MM.1S (cell line): ENCODE measurements around the gene ZNF575.

Source experiments
- DNase-seq: peaks from one replicate; pipeline ENCODE4 v3.0.0-alpha.2; 2015
- H2AFZ ChIP-seq: fragments of 300-600 bp; sonication (generic); 2 replicates; pipeline ENCODE4 v1.6.0; 2016; ENCODE audit warnings: antibody characterized with exemption, low read length
- H3F3A ChIP-seq: fragments of 300-600 bp; sonication (generic); 2 replicates; pipeline ENCODE4 v1.6.1; 2016; ENCODE audit warnings: mild to moderate bottlenecking, antibody characterized with exemption, low read length, moderate library complexity, mixed read lengths; ENCODE audit not compliant: insufficient read depth
- H3K27ac ChIP-seq: fragments of 300-600 bp; sonication (generic); 2 replicates; pipeline ENCODE4 v1.5.1; 2016; ENCODE audit warnings: mild to moderate bottlenecking, low read length
- H3K27me3 ChIP-seq: fragments of 300-600 bp; sonication (generic); replicated peaks from 2 replicates; pipeline ENCODE4 v1.6.0; 2016; ENCODE audit warnings: low read length; ENCODE audit not compliant: insufficient read depth
- H3K36me3 ChIP-seq: fragments of 300-600 bp; sonication (generic); replicated peaks from 2 replicates; pipeline ENCODE4 v1.6.1; 2016; ENCODE audit warnings: mild to moderate bottlenecking, low read length, mixed read lengths; ENCODE audit not compliant: insufficient read depth
- H3K4me1 ChIP-seq: fragments of 300-600 bp; sonication (generic); 2 replicates; pipeline ENCODE4 v1.6.1; 2016; ENCODE audit warnings: low read length, mixed read lengths
- H3K4me2 ChIP-seq: fragments of 300-600 bp; sonication (generic); 2 replicates; pipeline ENCODE4 v1.6.0; 2016; ENCODE audit warnings: low read depth, low read length
- H3K4me3 ChIP-seq: fragments of 300-600 bp; sonication (generic); 2 replicates; pipeline ENCODE4 v1.5.1; 2016; ENCODE audit warnings: low read length, mixed read lengths
- H3K79me2 ChIP-seq: fragments of 300-600 bp; sonication (generic); 2 replicates; pipeline ENCODE4 v1.6.1; 2016; ENCODE audit warnings: mixed run types, low read length, mixed read lengths
- H3K9ac ChIP-seq: fragments of 300-600 bp; sonication (generic); 2 replicates; pipeline ENCODE4 v1.6.1; 2016; ENCODE audit warnings: low read length, mixed read lengths
- H3K9me2 ChIP-seq: fragments of 300-600 bp; sonication (generic); replicated peaks from 2 replicates; pipeline ENCODE4 v1.6.1; 2016; ENCODE audit warnings: mild to moderate bottlenecking, low read length, mixed read lengths; ENCODE audit not compliant: insufficient read depth
- H3K9me3 ChIP-seq: fragments of 300-600 bp; sonication (generic); replicated peaks from 2 replicates; pipeline ENCODE4 v1.6.1; 2016; ENCODE audit warnings: mild to moderate bottlenecking, low read length, mixed read lengths; ENCODE audit not compliant: insufficient read depth
- H4K20me1 ChIP-seq: fragments of 300-600 bp; sonication (generic); 2 replicates; pipeline ENCODE4 v1.6.1; 2016; ENCODE audit warnings: mild to moderate bottlenecking, low read length, moderate library complexity, mixed read lengths; ENCODE audit not compliant: insufficient read depth
- EZH2 ChIP-seq: fragments of 300-600 bp; sonication (generic); optimal IDR thresholded peaks from 2 replicates; pipeline ENCODE3; 2017; ENCODE audit warnings: low read depth, mild to moderate bottlenecking, antibody characterized with exemption, low read length, mixed read lengths
- EZH2phosphoT487 ChIP-seq: fragments of 300-600 bp; sonication (generic); IDR thresholded peaks from 2 replicates; pipeline ENCODE4 v1.6.1; 2018; ENCODE audit warnings: antibody characterized with exemption, low read length
- TF ChIP-seq, protein P1 (sequence below): fragments of 300-600 bp; sonication (generic); IDR thresholded peaks from 2 replicates; pipeline ENCODE4 v1.5.1; 2016; ENCODE audit warnings: antibody characterized with exemption, low read length, mixed read lengths

Gene ZNF575

DNA sequence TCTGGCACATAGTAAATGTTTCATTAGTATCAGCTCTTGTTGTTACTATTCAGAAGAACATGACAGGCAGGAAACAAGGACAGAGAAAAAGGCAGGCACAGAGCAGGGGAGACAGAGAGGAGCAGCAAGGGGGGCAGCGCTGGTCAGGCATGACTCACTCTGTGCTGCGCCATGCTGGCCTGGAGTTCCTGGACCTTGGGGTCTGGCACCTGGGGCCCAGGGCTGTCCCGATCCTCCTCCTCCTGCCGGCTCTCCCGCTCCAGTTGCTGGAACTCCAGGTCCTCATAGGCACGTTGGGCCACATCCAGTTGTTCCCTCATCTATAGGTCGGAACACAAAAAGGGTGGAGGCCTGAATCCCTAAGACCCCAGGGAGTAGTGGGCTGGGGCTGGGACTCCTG lies 36.0 kb upstream of the ZNF575 start:
- no peaks in the 10 kb centered on the region for H3K36me3 ChIP-seq
- no peak for TF ChIP-seq EZH2
- TF ChIP-seq, protein P1, sequence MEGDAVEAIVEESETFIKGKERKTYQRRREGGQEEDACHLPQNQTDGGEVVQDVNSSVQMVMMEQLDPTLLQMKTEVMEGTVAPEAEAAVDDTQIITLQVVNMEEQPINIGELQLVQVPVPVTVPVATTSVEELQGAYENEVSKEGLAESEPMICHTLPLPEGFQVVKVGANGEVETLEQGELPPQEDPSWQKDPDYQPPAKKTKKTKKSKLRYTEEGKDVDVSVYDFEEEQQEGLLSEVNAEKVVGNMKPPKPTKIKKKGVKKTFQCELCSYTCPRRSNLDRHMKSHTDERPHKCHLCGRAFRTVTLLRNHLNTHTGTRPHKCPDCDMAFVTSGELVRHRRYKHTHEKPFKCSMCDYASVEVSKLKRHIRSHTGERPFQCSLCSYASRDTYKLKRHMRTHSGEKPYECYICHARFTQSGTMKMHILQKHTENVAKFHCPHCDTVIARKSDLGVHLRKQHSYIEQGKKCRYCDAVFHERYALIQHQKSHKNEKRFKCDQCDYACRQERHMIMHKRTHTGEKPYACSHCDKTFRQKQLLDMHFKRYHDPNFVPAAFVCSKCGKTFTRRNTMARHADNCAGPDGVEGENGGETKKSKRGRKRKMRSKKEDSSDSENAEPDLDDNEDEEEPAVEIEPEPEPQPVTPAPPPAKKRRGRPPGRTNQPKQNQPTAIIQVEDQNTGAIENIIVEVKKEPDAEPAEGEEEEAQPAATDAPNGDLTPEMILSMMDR: no peak
- no peak for TF ChIP-seq EZH2phosphoT487
- no peak overlapping the region for H3K4me3 ChIP-seq
- no peaks in the 10 kb centered on the region for H3K27me3 ChIP-seq
- H3K4me1 ChIP-seq: no peaks in the 10 kb centered on the region
- H3K9ac ChIP-seq: no peak overlapping the region
- no peak for DNase-seq
- H3K27ac ChIP-seq: no peak overlapping the region
- no peaks in the 10 kb centered on the region for H4K20me1 ChIP-seq
- H3K79me2 ChIP-seq: no peaks in the 10 kb centered on the region
- no peaks in the 10 kb centered on the region for H3F3A ChIP-seq
- H3K4me2 ChIP-seq: no peak overlapping the region
- H2AFZ ChIP-seq: no peak overlapping the region
- no peaks in the 10 kb centered on the region for H3K9me3 ChIP-seq
- H3K9me2 ChIP-seq: no peaks in the 10 kb centered on the region

DNA sequence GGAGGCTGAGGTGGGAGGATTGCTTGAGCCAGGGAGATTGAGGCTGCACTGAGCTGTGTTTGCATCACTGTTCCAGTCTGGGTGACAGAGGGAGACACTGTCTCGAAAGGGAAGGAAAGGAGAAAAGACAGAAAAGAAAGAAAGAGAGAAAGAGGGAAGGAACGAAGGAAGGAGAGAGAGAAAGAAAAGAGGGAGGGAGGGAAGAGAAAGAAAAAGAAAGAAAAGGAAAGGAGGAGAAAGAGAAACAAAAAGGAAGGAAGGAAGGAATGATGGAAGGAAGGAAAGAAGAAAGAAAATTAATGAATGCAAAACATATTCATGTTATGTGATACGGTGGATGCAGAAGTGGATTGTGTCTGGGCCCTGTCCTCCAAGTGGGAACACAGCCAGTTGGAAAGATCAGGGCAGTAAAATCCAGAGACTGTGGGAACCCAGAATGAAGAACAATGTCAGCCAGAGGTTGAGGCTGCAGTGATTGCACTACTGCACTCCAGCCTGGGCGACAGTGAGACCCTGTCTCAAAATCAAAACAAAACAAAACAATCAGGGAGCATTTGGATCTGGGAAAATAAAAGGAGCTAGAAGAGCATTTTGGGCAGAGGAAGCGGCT lies 34.6 kb upstream of the ZNF575 start:
- no peak overlapping the region for H3K9ac ChIP-seq

DNA sequence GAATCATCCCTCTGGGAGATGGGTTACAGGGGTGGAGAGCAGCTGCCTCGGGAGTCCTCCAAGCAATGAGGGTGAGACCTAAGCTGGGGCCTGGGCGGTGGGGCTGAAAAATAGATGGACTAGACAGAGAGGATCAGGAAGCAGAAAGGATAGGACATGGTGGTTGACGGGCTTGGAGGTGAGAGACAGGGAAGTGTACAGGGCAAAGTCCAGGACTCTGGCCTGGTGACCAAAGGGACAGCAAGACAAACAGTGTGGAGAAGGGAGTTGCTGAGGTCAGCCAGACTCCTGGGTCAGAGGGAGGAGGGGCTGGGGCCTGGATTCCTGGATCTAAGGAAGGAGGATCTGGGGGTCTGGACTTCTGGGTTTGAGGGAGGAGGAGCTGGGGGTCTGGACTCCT lies 33.9 kb upstream of the ZNF575 start:
- H3K9me2 ChIP-seq: no peaks in the 10 kb centered on the region
- no peak overlapping the region for H3K4me3 ChIP-seq
- H3K79me2 ChIP-seq: no peaks in the 10 kb centered on the region
- no peaks in the 10 kb centered on the region for H3K36me3 ChIP-seq
- peaks cover 4% of the 10 kb centered on the region; the same call in 1 of the 2 replicates for H3F3A ChIP-seq
- peaks cover 5% of the 10 kb centered on the region for H3K4me1 ChIP-seq
- H4K20me1 ChIP-seq: no peaks in the 10 kb centered on the region
- no peak overlapping the region for H3K9ac ChIP-seq
- H2AFZ ChIP-seq: no peak overlapping the region
- H3K27me3 ChIP-seq: no peaks in the 10 kb centered on the region
- no peak for DNase-seq
- no peak overlapping the region for H3K27ac ChIP-seq
- no peak overlapping the region for H3K4me2 ChIP-seq
- H3K9me3 ChIP-seq: no peaks in the 10 kb centered on the region
- TF ChIP-seq, protein P1: no peak
- TF ChIP-seq EZH2phosphoT487 (no peak), EZH2 (no peak)

More for the DNA sequence above, 34.6 kb upstream of the ZNF575 start:
- H3K79me2 ChIP-seq: no peaks in the 10 kb centered on the region
- H3K4me2 ChIP-seq: no peak overlapping the region
- DNase-seq: no peak
- peaks cover 5% of the 10 kb centered on the region for H3K4me1 ChIP-seq
- no peaks in the 10 kb centered on the region for H3K9me2 ChIP-seq
- H3K27ac ChIP-seq: no peak overlapping the region
- no peaks in the 10 kb centered on the region for H3K36me3 ChIP-seq
- H3K9me3 ChIP-seq: no peaks in the 10 kb centered on the region
- no peak overlapping the region for H2AFZ ChIP-seq
- TF ChIP-seq EZH2phosphoT487 (no peak), EZH2 (no peak)
- TF ChIP-seq, protein P1: no peak
- no peaks in the 10 kb centered on the region for H4K20me1 ChIP-seq
- H3K27me3 ChIP-seq: no peaks in the 10 kb centered on the region
- H3K4me3 ChIP-seq: no peak overlapping the region
- H3F3A ChIP-seq: no peaks in the 10 kb centered on the region
